ENCODE measurements around the gene STAC.

DNA sequence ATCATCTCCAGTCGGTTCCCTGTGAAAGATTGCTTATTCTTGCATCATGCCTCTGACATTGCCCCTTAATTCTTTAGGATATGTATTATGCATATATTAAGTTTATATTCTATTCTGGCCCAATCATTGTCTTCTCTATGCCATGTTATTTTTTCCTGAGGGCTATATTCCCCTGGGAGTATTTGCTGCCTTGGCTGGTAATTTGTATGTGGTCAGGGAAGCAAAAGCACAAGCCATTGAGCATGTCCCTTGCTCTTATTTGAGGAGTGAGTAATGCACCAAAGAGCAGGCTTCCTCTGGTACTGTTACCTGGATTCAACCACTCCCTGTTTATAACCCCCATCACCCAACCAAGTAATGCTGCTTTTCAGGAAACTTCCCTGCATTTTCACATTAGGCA is 36.3 kb downstream of the STAC start:
- TF ChIP-seq, protein P1, sequence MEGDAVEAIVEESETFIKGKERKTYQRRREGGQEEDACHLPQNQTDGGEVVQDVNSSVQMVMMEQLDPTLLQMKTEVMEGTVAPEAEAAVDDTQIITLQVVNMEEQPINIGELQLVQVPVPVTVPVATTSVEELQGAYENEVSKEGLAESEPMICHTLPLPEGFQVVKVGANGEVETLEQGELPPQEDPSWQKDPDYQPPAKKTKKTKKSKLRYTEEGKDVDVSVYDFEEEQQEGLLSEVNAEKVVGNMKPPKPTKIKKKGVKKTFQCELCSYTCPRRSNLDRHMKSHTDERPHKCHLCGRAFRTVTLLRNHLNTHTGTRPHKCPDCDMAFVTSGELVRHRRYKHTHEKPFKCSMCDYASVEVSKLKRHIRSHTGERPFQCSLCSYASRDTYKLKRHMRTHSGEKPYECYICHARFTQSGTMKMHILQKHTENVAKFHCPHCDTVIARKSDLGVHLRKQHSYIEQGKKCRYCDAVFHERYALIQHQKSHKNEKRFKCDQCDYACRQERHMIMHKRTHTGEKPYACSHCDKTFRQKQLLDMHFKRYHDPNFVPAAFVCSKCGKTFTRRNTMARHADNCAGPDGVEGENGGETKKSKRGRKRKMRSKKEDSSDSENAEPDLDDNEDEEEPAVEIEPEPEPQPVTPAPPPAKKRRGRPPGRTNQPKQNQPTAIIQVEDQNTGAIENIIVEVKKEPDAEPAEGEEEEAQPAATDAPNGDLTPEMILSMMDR (IDR thresholded peaks at IDR 0.05; ENCODE audit: low read depth, low read length, poor library complexity, severe bottlenecking): no peak
- no peak for TF ChIP-seq EZH2phosphoT487 (IDR thresholded peaks at IDR 0.05; ENCODE audit: borderline replicate concordance, low read length)

All from DOHH2 (cell line).